Stimulated activated CD4-positive, alpha-beta T cell treated with anti-CD3 and anti-CD28 coated beads, Interleukin-1b, Interleukin-23, amount 100 ng/mL, for 1 hour (primary cell): ENCODE results near the gene LMBRD2.

Experiments used
- DNase-seq, 2 donors: peaks; one replicate each; pipeline ENCODE4 v3.0.0-alpha.2; 2020; ENCODE audit warnings: low read depth in 2 of 2

Gene LMBRD2

DNA sequence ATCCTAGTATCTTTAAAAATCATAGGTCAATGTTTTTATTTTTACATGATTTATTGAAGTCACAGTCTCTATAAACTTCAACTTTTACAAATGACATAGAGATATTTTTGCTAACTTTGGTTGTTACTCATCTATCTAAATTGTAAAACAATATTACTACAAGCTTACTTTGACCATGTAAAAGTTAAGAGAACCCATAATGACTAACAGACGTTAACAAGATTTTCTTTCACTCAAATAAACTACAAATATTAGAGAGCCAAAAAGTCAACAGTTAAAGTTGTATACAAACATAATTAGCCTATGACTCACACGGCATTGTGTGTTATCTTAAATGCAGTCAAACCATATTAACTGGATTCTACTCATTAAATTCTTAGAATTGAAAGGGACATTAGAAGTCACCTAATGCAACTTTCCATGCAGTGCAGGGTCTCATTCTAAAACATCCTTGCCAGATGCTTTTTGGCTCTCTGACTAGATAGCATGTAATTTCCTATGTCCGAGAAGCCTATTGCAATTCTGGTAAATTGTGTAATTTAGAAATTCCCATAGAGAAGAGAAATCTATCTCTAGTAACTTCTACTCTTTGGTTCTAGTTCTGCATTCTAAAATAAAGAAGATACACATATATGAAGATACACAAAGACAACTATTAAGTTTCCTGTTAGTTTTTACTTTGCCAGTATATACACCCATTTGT lies 42.8 kb downstream of the LMBRD2 start:
- no peak for DNase-seq

DNA sequence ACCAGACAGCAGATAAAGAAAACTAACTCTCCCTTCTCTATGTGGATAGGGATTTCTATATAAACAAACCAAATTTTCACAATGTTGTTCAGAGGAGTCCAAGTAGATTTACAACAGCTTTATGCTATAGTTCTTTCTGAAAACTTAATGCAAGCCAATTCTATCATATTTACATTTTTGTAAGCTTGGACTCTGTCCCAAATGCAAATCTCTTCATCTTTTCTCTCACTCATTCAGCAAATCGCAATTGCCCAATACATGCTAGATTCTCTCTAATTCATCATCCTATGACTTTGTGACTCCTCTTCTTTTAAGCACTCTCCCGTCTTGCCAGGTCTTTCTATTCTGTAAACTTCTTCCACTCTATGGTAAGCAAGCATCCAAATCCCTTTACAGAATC lies 45.9 kb downstream of the LMBRD2 start:
- DNase-seq = no peak

DNA sequence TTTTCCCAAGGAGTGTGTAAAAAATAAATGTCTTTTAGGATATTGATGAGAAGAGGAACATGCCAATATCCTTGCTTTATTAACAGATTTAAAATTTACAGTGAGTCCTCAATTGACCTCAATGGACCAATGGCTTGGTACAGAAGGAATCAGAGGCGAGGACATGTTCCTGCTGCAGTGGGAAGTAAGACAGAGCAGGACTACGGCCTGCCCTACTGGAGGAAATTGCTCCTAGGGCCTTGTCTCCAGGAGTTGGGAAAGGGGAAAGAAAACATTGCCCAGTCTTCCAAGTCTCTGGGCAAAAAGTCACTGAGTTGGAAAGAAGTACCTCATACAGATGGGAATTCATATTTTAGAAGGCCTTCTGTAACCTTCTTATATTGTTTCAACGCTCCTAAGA lies 51.9 kb downstream of the LMBRD2 start:
- no peak for DNase-seq

DNA sequence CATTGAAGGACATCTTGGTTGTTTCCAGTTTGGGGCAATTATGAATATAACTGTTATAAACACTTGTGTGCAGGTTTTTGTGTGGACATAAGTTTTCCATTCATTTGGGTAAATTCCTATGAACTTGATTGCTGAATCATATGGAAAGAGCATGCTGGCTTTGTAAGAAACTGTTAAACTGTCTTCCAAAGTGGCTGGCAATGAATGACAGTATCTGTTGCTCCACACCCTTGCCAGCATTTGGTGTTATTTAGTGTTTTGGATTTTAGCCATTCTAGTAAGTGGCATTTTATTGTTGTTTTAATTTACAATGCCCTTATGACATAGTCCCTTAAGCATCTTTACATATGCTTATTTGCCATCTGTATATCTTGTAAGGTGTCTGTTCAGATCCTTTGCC lies 55.2 kb downstream of the LMBRD2 start:
- DNase-seq = no peak

DNA sequence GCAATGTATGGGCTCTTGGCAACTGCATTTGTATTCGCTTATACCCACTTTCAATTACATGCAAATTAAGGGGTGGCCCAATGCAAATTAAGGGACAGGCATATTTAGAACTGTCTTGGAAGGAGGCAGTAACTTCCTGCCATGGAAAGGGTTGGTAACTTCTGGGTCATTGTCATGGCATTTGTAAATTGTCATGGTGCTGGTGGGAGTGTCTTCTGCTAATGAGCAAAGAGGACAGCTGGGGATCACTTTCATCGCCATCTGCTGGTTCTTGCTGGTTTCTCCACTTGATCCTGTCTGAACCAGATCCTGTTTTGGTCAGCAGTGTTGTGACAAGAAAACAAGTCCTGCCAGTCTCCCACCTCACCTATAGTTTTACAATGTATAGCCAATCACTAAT lies 61.7 kb downstream of the LMBRD2 start:
- DNase-seq = no peak

DNA sequence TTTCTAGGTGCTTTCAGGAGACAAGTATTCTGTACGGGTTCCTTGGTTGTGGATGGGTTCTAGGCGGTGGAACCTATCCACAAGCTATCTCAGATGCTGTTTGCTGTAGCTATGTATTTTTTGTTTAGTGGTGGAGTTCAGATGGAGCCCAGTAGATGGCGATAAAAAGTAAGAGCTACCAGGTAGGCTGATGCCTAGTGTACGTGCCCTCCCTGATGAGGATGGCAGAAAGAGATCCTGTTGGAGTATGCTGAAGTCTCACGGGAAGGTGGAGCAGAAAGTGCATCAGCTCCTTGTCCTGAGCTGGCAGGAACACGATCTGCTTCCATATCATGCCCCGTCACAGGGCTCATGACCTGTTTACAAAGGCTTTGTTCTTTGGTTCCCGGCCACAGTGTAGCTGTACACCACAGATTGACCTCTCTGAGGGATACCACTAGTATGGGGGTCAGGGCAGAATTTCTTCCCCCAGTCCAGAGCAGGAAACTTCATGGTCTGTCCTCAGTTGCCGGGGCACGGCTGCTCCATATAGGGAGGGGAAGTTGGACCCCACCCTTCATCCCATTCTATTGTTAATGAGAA lies 72.4 kb downstream of the LMBRD2 start:
- DNase-seq = no peak

DNA sequence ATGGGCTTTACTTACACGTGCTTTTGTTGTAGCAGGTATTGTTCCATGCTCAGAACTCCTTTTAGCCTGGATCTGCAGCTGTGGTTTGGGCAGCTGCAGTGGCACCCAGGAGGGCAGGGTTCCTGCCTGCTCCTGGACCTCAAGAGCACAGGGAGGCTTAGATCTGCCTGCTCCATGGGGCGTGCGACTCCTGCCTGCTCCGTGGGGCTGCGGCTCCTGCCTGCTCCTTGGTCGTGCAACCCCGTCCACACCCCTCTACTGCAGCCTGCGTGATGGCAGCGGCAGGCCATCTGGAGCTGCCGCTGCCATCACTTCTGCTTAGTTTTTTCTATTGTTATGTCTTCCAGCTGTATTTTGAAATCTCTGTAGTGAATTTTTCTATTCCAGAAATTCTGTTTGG lies 73.3 kb downstream of the LMBRD2 start:
- no peak for DNase-seq

DNA sequence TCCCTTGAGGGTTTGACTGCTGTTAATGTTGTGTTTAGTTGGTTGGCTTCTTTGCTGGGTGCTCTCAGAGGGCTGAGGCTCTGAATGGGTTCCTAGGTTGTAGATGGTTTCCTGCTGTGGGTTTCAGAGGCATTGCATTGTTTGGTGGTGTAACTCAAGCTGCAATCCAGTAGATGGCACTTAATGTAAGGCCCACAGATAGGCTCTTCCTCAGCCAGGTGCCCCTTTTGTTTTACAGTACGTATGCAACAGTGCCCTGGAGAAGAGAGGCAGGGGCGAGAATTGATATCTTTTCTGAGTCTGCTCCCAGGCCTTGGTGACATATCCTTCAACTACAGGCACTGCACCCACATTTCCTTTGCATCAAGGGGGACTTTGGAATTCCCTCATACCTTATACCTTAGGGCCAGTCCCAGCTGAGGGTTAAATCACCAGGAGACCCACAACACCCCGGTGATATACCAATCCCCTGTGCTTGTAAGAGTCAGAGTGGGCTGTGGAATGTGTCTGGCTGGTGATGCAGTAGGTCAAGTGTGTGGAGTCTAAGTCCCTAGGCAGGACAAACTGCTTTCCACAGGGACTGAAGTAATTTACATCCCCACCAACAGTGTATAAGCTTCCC lies 78.0 kb downstream of the LMBRD2 start:
- no peak for DNase-seq

DNA sequence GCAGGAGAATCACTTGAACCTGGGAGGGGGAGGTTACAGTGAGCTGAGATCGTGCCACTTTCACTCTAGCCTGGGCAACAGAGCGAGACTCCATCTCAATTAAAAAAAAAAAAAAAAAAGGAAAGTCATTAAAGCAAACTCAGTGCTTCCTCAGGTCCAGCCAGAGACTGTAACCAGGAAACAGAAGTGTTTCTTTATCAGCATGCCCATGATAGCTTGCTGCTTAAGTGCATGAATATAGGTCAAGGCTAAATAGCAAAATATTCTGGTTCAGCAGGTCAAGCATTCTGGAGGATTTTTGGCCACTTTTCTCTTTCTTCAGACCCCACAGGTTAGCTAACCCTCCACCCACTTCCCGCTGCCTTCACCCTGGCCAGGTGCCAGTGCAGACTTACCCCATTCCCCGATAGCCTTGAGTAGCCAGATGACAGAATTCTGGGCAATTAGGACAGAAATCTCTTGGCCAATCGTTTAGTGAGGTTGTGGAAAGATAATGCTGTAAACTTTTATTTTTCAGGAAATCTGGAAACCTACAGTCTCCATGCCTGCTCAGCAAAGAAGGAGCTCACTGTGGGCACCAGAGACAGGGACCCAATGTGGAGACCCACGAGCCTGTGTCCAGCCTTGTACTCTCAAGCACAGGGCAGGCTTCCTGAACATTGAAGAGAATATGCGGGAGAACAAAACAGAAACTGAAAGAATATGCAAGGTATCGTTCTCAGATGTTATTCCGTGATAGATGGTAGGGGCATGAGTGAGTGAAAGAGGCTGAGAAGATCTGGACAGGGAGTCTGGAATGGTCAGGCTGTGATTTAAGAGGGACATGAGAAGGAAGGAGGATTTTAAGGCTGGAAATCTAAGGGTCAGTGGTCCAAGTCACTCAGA lies 80.8 kb downstream of the LMBRD2 start:
- DNase-seq = no peak

DNA sequence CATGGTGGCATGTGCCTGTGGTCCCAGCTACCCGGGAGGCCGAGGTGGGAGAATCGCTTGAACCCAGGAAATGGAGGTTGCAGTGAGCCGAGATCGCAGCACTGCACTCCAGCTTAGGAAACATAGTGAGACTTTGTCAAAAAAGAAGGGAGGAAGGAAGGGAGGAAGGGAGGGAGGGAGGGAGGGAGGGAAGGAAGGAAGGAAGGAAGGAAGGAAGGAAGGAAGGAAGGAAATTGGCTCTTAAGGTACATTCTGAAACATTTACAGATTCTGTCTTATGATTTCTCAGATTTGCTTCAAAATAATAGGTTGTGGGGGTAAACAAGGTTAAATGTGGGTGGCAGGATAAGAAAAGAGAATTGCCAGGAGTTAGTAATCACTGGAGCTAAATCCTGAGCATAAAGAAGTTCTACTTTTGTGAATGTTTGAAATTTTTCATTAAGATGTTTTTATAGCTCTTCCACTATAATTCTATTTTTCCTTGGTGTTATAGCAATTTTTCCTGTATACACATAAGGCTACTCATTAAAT lies 82.9 kb downstream of the LMBRD2 start:
- no peak for DNase-seq

DNA sequence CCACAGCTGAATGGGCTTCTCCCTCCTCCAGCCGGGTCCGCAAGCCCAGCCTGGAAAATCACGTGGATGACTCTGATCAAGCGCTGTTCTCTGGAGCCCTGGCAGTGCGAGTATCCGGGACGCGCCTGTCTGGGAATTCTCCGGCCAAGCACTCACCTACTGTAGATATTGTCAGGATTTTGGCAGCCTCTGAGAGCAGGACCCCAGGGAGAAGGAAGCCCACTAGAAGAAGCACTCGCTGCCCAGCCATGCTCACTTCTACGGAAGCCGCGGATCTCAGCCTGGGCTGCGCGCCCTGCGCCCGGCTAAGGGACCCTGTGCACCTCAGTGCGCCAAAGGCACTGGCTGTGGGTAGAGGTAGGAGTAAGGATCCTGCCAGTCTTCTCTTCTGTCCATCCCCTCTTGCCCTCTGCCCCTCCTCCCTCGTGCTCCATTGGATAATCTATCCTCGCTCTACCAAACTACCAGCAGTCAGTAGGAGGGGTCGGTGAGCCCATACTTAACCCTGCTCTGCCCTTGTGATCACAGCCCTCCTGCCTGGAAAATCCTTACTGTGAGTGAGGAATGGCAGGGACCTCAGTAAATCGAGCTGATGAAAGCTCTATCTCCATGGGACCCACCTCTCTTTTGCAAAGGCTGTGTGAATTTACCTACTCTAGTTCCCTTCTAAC lies 85.0 kb downstream of the LMBRD2 start, which contains the start of gene UGT3A2:
TSS of gene UGT3A2 (minus strand) at position 343 of the 671 bp plus-strand sequence. CDS start at position 250, 93 bp downstream.
- DNase-seq = no peak

DNA sequence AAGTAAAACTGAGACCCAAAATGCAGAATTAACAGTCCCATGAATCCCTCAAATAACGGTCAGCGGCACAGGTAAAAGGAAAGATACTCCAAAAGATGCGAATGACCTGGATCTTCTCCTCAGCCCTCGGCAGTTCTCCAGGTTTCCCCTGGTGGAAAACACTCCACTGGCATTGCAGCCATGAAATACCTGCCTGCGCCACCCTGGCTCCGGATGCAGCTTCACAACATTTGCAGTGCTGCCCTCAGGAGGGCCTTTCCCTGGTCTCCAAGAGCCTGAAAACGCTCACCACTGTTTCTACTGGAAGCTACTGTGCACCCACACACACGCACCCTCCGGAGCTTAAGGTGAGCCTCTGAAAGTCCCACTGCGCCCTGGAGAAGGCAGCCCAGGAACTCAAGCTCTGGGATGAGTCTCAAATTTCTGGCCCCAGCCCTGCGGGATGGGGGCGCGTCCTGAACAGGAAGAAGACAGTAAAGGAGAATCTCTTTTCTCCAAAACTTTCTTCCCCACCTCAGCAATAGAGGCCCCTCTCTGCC lies 85.6 kb downstream of the LMBRD2 start:
- DNase-seq = no peak

DNA sequence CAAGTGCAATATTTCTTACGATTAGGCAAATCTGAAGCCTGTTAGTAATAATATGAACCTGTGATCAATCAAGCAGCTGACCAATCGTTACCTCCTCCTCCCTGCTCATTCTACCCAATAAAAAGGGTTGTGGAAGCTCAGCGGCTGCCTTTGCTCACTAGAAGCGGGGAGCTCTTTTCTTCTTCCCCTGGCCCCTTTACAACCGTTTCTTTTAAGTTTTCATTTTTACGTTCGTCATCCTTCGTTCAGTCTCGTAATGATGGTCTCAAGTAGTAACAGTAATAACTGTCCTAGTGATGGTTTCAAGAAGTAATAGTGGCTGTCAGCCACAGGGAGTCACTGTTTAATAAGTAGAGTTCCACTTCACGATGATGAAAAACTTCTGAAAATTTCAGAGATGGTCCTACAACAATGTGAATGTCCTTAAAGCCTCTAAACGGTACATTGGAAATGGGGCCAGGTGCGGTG lies 91.2 kb downstream of the LMBRD2 start:
- no peak for DNase-seq

DNA sequence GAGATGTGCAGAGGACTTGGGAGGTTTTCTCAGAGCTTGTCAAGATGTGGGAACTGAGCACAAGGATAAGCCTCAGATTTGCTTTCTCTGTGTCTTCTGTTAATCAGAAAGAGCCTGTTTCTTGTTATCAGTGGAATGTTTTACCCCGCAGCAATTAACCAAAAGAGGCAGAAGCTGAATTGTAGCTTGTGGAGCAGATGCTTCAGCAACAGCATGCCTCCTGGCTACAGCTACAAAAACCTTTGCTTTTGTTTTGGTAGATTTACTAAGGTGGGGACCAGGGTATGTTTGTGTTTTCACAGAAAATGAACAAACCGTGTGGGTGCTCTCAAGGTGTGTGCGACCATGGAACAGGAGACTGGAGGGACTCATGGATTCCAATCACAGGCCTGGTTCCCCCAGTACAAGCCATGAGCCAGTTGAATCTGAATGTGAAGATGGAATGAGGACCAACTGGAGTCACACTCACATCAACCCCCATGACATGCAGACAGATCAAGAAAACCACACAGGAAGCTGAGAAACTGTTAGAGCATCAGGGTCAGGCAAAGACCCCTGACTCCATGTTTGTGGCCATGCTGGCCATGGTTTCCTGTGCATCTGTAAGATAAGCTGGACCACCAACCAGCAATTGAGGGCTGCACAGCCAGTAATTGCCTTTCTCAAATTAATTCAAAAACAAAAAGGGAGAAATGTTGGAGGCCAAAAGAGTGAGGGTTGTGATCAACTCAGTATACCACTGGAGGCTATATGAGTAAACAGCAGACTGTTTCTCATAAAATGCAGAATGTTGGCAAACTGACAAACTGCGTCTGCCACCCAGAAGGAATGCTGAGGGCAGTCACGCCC lies 91.9 kb downstream of the LMBRD2 start:
- DNase-seq = no peak

DNA sequence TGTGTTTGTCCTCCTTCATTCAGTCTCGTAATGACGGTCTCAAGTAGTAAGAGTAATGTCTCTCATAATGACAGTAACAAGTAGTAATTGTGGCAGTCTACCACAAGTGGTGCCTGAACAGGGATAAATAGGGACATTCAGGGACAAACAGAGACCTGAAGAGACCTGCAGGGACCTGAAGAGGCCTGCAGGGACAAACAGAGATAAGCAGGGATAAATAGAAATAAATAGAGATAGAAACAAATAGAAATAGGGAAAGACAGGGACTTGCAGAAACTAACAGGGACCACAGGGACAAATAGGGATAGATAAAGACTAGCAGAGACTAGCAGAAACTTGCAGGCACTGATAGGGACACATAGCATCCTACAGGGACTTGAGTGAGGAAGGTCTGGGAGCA lies 92.9 kb downstream of the LMBRD2 start:
- no peak for DNase-seq

DNA sequence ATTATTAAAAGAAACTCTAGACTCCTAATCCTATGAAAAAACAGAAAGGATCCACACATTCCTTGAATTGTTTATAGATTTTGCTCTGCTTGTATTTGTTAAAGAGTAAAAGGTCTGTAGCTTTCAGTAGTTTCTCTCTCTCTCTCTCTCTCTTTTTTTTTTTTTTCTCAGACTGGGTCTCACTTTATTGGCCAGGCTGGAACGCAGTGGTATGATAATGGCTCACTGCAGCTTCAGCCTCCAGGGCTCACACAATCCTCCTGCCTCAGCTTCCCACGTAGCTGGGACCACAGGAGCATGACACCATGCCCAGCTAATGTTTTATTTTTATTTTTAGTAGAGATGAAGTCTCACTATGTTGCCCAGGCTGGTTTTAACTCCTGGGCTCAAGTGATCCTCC lies 94.3 kb downstream of the LMBRD2 start:
- DNase-seq = no peak

DNA sequence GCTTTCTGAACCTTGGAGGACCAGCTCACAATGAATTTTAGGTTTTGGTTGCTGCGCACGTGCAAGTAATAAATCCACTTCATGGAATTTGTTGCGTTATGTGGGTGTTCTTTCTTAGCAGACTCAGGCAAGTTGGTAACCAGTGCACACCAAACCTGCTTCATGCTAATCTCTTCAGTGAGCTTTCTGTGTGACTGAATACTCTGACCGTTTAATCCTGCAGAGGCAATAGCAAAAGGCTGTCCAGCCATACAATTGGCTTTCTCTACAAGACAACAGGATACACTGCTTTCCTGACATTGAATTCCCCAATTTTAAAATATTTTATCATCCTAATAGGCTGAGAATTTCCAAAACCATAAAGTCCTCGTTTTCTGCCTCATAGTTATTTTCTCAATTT lies 95.3 kb downstream of the LMBRD2 start:
- no peak for DNase-seq

DNA sequence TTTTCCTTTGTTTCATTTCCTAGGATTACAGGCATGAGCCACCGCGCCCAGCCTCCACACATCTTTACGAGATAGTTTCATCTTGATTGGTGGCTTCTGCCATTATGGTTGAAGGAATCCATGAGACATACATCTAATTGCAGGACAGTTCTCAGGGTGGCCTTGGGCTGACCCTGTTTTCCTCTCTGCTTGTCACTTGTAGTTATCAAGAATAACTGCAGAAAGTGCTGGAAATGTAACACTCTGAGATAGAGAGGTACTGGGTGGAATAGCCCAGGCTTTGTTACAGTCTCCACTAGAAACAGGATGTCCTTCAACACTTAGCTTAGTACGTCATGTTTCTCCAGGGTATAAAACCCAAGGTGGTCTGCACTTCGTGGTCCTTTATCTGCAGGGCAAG lies 95.7 kb downstream of the LMBRD2 start:
- DNase-seq = no peak

DNA sequence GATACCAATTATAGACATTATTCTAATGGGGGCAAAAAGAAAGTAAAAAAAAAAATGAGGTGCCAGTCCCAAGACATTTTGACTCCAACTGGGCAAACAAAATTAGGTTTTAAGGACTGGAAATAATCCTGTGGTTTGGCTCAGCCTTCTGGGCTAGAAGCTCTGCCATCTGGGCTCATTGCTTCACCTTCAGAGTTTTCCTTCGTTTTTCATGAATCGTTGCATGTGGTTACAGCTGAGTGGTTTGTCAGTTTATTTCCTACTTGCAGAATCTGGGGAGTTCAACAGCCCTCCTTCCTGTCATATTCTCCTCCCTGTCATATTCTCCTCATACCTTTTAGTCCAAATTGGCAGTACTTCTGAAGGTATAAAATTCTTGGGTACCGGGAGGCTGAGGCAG lies 97.0 kb downstream of the LMBRD2 start:
- DNase-seq = no peak

DNA sequence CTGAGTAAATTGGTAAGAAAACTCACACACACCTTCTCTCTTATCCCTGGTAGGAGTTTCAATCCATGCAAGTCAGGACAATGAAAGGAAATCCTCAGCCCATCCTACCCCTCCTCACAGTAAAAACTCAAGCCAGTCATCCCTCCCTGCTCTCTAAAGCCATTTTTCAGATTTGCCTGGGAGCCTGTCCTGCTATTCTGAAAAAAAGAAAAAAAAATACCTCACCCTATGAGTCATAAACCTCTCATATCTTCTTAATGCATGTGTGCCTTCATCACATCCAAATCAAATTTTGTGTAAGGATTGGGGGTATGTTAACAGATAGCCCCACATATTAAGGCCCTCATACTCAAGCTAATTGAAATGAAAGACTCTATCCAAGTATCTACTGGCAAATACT lies 99.1 kb downstream of the LMBRD2 start:
- no peak for DNase-seq
